NCI-H2029 treated with DMSO at 0.1 percent for 48 hours (cell line): ENCODE data around the gene MARCHF3.
"Not testable (repeated sequence)": the region's sequence is repeated elsewhere in the genome, so short reads cannot be mapped to it uniquely, and the experiment has no call there.

ENCODE experiments used
- DNase-seq: peaks from one replicate; lab custom pipeline; 2025; lab: John Stamatoyannopoulos, UW

MARCHF3 gene

GRCh38 chr5:127046343-127047072 is 16.1 kb upstream of the MARCHF3 start:
- no peak for DNase-seq

GRCh38 chr5:127042593-127042992 is 12.2 kb upstream of the MARCHF3 start:
- no peak for DNase-seq

GRCh38 chr5:127041571-127041970 is 11.2 kb upstream of the MARCHF3 start:
- no peak for DNase-seq

- DNase-seq, result peak; percentile 59
Observed at GRCh38 chr5:127040796-127041520, 10.6 kb upstream of the MARCHF3 start.

GRCh38 chr5:127038550-127038949 is 8.2 kb upstream of the MARCHF3 start:
- DNase-seq, result no peak

- DNase-seq, result no peak
Observed at GRCh38 chr5:127031863-127032232, 1.5 kb upstream of the MARCHF3 start.

- DNase-seq, result no peak
Observed at GRCh38 chr5:127031147-127031862, 947 bp upstream of the MARCHF3 start.

GRCh38 chr5:127029581-127030258 is 638 bp downstream of the MARCHF3 start:
- peak; percentile 58 for DNase-seq

- no peak for DNase-seq
Observed at GRCh38 chr5:127028822-127029457, 1.4 kb downstream of the MARCHF3 start.

- no peak for DNase-seq
Observed at GRCh38 chr5:127027539-127027938, 2.8 kb downstream of the MARCHF3 start.

- no peak for DNase-seq
Observed at GRCh38 chr5:127026166-127026565, 4.2 kb downstream of the MARCHF3 start.

GRCh38 chr5:127025467-127025866 is 4.9 kb downstream of the MARCHF3 start:
- DNase-seq, result no peak

- DNase-seq, result no peak
Observed at GRCh38 chr5:127024821-127025220, 5.5 kb downstream of the MARCHF3 start.

GRCh38 chr5:127023552-127024191 is 6.7 kb downstream of the MARCHF3 start:
- DNase-seq, result not testable (repeated sequence)

GRCh38 chr5:127022846-127023245 is 7.5 kb downstream of the MARCHF3 start:
- no peak for DNase-seq

- DNase-seq, result no peak
Observed at GRCh38 chr5:127019928-127020327, 10.4 kb downstream of the MARCHF3 start.

GRCh38 chr5:127016722-127017121 is 13.6 kb downstream of the MARCHF3 start:
- not testable (repeated sequence) for DNase-seq

- no peak for DNase-seq
Observed at GRCh38 chr5:127015716-127016115, 14.6 kb downstream of the MARCHF3 start.

- DNase-seq, result no peak
Observed at GRCh38 chr5:127014573-127014972, 15.8 kb downstream of the MARCHF3 start.

- no peak for DNase-seq
Observed at GRCh38 chr5:127013407-127013806, 17.0 kb downstream of the MARCHF3 start.

GRCh38 chr5:127012916-127013315 is 17.4 kb downstream of the MARCHF3 start:
- no peak for DNase-seq
